Choroid plexus epithelial cell (primary cell): ENCODE data around the gene HMGB3.
"Not testable (repeated sequence)": the region's sequence is repeated elsewhere in the genome, so short reads cannot be mapped to it uniquely, and the experiment has no call there.

ENCODE experiments used
- DNase-seq: peaks from one replicate; pipeline ENCODE4 v3.0.0-alpha.2; 2010; ENCODE audit warnings: low read depth
- H3K4me3 ChIP-seq: 2 replicates; pipeline ENCODE4 v1.5.1; 2011; ENCODE audit warnings: low read depth, mild to moderate bottlenecking, control low read depth, low read length, moderate library complexity
- TF ChIP-seq, protein P1 (sequence below): conservative IDR thresholded peaks from 2 replicates; pipeline ENCODE4 v1.5.1; 2011; ENCODE audit warnings: low read depth, mild to moderate bottlenecking, control low read depth, inconsistent platforms, low read length, moderate library complexity

The HMGB3 gene

DNA sequence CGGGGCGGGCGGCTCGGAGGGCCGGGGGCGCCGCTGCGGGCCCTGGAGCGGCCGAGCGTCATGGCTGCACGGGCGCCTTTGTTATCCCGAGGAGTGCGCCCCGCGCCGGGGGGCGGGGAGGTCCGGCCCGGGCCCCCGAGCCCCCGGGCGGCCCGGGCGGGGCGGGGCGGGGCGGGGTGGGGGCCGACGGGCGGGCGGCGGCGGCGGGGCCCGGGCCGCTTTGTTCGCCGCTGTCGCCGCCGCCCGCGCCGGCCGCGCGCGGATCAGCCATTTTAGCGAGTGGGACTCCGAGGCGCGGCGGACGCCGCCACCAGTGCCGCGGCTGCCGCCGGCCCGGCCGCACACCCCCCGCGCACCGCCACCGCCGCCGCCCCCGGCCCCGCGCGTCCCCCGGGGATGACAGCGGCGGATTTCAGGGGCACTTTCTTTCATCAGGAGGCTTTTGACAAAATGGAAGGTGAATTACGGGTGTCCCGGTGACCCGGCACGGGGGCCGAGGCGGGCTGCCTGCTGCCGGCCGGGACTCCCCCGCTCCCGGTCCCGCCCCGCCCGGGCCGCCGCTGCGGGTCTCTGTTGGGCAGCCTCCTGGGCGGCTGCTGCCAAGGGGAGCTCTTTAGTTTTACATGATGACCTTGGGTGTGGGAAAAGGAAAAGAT, 1.2 kb downstream of the HMGB3 start:
- no peak for DNase-seq
- peak overlapping the region; percentile 66 for H3K4me3 ChIP-seq

GRCh38 chrX:150987687-150988086, 4.6 kb downstream of the HMGB3 start:
- DNase-seq, H3K4me3 ChIP-seq: not testable (repeated sequence)

More for the DNA sequence above, 1.2 kb downstream of the HMGB3 start:
- TF ChIP-seq, protein P1, sequence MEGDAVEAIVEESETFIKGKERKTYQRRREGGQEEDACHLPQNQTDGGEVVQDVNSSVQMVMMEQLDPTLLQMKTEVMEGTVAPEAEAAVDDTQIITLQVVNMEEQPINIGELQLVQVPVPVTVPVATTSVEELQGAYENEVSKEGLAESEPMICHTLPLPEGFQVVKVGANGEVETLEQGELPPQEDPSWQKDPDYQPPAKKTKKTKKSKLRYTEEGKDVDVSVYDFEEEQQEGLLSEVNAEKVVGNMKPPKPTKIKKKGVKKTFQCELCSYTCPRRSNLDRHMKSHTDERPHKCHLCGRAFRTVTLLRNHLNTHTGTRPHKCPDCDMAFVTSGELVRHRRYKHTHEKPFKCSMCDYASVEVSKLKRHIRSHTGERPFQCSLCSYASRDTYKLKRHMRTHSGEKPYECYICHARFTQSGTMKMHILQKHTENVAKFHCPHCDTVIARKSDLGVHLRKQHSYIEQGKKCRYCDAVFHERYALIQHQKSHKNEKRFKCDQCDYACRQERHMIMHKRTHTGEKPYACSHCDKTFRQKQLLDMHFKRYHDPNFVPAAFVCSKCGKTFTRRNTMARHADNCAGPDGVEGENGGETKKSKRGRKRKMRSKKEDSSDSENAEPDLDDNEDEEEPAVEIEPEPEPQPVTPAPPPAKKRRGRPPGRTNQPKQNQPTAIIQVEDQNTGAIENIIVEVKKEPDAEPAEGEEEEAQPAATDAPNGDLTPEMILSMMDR = no peak

- H3K4me3 ChIP-seq = no peak overlapping the region
- no peak for DNase-seq
- TF ChIP-seq, protein P1 = no peak
These were observed 6.3 kb downstream of the HMGB3 start for GRCh38 chrX:150989420-150989819.

DNA sequence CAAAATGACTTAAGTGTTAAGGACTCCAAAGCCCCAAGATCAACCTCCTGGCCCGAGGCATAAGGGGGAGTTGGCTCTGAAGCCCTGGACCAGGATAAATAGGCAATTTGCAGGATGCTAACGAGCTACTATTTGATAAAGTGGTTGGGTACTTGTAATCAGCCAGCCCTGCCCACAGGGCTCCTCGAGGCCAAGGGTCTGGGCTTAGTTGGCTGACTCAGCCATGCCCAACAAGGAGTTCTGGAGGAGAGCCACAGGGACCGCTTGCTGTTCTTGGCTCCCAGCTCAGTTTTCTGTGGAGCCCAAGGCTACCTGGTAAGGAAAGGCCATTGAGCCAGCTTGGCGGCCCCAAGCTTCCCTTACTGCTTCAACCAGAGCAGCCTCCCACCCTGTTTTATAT, 7.8 kb downstream of the HMGB3 start:
- DNase-seq = no peak
- TF ChIP-seq, protein P1 = no peak
- H3K4me3 ChIP-seq = no peak overlapping the region

DNA sequence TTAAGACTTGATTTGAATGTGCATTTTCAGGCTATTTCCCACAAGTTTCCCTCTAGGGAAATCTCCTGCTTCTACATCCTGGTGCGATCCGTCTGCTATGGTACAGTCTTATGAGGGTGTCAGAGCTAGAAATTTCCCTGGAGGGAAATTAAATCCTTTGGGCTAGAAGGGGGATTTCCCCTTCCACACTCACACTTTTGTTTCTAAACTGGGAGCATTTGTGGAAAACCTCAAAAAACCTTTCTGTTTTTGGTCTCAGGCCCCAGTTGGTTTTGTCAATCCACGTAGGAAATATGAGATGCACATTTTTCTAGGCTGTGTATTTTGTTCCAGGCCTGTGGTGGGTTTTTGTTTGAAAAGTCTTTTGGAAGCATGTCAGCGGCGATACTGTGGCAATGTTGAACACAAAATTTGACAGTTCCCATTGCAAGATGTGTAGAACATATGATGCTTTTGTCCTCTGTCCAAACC, 17.8 kb downstream of the HMGB3 start:
- TF ChIP-seq, protein P1 = no peak
- no peak overlapping the region for H3K4me3 ChIP-seq
- no peak for DNase-seq

DNA sequence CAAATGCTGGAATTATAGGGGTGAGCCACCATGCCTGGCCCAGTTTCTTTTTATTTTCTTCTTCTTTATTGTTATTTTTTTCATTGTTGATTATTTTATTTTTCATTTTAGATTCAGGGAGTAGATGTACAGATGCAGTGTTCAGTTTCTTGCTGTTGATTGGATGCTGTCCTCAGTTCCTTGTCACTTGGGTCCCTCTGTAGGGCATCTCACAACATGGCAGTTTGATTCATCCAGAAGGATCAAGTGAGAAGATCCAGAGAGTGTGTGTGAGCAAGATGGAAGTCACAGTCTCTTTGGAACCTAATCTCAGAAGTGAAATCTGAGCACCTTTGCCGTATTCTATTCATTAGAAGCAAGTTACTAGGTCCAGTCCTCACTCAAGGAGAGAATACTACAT, 20.9 kb downstream of the HMGB3 start:
- H3K4me3 ChIP-seq = no peak overlapping the region
- TF ChIP-seq, protein P1 = peak; percentile 3
- DNase-seq = no peak

DNA sequence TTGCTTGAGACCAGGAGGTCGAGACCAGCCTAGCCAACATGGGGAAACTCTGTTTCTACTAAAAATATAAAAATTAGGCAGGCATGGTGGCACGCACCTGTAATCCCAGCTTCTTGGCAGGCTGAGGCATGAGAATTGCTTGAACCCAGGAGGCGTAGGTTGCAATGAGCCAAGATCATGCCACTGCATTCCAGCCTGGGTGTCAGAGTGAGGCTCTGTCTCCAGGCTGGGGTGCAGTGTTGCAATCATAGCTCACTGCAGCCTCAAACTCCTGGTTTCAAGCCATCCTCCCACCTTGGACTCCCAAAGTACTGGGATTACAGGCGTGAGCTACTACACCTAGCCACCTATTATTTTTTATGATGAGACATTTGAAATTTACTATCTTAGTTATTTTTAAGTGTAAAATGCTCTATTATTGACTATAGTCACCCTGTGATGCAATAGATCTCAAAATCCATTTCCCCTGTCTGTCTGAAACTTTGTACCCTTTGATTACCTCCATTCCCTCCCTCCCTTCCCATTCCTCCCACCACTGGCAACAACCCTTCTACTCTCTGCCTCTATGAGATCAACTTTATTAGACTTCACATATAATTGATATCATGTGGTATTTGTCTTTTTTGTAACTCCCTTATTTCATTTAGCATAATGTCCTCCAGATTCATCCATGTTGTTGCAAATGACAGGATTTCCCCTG, 23.4 kb downstream of the HMGB3 start:
- TF ChIP-seq, protein P1 = no peak
- no peak overlapping the region for H3K4me3 ChIP-seq
- no peak for DNase-seq
